Ishikawa (cell line): ENCODE measurements around the gene NT5M.

Experiments used
- CEBPB ChIP-seq: IDR thresholded peaks from 2 replicates; pipeline ENCODE4 v1.6.1; 2012
- CREB1 ChIP-seq: IDR thresholded peaks from 2 replicates; pipeline ENCODE4 v1.6.1; 2012; ENCODE audit warnings: low read depth
- EGR1 ChIP-seq: IDR thresholded peaks from 2 replicates; pipeline ENCODE4 v1.6.1; 2012
- EP300 ChIP-seq: IDR thresholded peaks from 2 replicates; pipeline ENCODE4 v1.6.1; 2012; ENCODE audit warnings: borderline replicate concordance
- FOXM1 ChIP-seq: IDR thresholded peaks from 2 replicates; pipeline ENCODE4 v1.6.1; 2012; ENCODE audit warnings: low read depth, borderline replicate concordance
- MAX ChIP-seq: IDR thresholded peaks from 2 replicates; pipeline ENCODE4 v1.6.1; 2012
- NFIC ChIP-seq: IDR thresholded peaks from 2 replicates; pipeline ENCODE4 v1.6.1; 2012
- RAD21 ChIP-seq: IDR thresholded peaks from 2 replicates; pipeline ENCODE4 v1.6.1; 2012; ENCODE audit warnings: low read depth
- TAF1 ChIP-seq: IDR thresholded peaks from 2 replicates; pipeline ENCODE4 v1.6.1; 2012; ENCODE audit warnings: low read depth, mild to moderate bottlenecking
- TCF12 ChIP-seq: IDR thresholded peaks from 2 replicates; pipeline ENCODE4 v1.6.1; 2012; ENCODE audit warnings: low read depth
- TEAD4 ChIP-seq: IDR thresholded peaks from 2 replicates; pipeline ENCODE4 v1.6.1; 2012
- USF1 ChIP-seq: IDR thresholded peaks from 2 replicates; pipeline ENCODE4 v1.6.1; 2012
- YY1 ChIP-seq: IDR thresholded peaks from 2 replicates; pipeline ENCODE4 v1.6.1; 2012; ENCODE audit warnings: low read depth
- ZBTB7A ChIP-seq: IDR thresholded peaks from 2 replicates; pipeline ENCODE4 v1.6.1; 2012; ENCODE audit warnings: low read depth
- TF ChIP-seq, protein P1 (sequence below): IDR thresholded peaks from 2 replicates; pipeline ENCODE4 v1.6.1; 2012; ENCODE audit warnings: low read depth, mild to moderate bottlenecking

The NT5M gene

DNA sequence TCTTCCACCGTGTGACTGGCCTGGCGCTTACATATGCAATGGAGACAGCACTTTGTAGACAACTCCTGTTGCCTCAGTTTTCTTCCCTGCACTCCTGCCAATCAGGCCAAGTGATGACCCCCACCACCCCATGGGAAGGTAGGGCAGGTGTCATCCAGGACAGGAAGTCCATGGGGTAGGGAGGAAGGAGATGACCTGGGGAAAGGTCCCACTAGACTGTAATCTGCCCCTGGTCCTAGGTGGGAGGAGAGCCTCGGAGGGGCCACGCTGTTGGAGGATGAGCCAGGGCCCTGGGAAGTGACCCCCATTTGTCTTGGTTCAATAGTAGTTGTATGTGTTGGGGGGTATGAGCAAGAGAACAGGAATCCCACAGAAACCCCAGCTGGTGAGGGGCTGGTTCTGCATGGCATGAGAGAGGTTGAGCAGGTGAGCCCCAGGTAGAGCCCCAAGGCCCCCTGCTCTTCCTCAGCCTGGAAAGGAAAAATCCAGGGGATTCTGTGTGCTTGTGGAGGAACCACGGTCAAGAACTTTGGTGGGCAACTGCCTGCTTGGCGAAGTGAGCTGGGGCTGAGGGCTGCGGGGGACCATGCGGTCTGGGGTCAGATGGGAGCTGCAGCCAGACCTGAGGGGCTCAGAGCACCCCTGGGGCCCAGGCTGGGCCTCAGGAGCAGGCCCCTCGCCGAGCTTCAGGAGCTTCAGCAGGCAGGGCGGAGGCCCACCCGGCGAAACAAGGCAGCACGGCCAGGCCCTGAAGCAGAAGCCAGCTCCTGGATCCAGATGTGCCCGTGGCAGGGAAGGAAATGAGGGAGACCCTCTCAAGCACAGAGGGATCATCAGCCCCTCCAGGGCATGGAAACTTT, 50.7 kb downstream of the NT5M start:
- no peak for TF ChIP-seq ZBTB7A
- TF ChIP-seq USF1 = no peak
- TF ChIP-seq, protein P1, sequence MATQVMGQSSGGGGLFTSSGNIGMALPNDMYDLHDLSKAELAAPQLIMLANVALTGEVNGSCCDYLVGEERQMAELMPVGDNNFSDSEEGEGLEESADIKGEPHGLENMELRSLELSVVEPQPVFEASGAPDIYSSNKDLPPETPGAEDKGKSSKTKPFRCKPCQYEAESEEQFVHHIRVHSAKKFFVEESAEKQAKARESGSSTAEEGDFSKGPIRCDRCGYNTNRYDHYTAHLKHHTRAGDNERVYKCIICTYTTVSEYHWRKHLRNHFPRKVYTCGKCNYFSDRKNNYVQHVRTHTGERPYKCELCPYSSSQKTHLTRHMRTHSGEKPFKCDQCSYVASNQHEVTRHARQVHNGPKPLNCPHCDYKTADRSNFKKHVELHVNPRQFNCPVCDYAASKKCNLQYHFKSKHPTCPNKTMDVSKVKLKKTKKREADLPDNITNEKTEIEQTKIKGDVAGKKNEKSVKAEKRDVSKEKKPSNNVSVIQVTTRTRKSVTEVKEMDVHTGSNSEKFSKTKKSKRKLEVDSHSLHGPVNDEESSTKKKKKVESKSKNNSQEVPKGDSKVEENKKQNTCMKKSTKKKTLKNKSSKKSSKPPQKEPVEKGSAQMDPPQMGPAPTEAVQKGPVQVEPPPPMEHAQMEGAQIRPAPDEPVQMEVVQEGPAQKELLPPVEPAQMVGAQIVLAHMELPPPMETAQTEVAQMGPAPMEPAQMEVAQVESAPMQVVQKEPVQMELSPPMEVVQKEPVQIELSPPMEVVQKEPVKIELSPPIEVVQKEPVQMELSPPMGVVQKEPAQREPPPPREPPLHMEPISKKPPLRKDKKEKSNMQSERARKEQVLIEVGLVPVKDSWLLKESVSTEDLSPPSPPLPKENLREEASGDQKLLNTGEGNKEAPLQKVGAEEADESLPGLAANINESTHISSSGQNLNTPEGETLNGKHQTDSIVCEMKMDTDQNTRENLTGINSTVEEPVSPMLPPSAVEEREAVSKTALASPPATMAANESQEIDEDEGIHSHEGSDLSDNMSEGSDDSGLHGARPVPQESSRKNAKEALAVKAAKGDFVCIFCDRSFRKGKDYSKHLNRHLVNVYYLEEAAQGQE = no peak
- TF ChIP-seq FOXM1 = no peak
- no peak for TF ChIP-seq TEAD4
- no peak for TF ChIP-seq EP300
- no peak for TF ChIP-seq RAD21
- no peak for TF ChIP-seq TAF1
- TF ChIP-seq NFIC = no peak
- TF ChIP-seq CEBPB = no peak
- no peak for TF ChIP-seq TCF12
- TF ChIP-seq YY1 = no peak
- TF ChIP-seq EGR1 = no peak
- TF ChIP-seq CREB1 = no peak
- no peak for TF ChIP-seq MAX

DNA sequence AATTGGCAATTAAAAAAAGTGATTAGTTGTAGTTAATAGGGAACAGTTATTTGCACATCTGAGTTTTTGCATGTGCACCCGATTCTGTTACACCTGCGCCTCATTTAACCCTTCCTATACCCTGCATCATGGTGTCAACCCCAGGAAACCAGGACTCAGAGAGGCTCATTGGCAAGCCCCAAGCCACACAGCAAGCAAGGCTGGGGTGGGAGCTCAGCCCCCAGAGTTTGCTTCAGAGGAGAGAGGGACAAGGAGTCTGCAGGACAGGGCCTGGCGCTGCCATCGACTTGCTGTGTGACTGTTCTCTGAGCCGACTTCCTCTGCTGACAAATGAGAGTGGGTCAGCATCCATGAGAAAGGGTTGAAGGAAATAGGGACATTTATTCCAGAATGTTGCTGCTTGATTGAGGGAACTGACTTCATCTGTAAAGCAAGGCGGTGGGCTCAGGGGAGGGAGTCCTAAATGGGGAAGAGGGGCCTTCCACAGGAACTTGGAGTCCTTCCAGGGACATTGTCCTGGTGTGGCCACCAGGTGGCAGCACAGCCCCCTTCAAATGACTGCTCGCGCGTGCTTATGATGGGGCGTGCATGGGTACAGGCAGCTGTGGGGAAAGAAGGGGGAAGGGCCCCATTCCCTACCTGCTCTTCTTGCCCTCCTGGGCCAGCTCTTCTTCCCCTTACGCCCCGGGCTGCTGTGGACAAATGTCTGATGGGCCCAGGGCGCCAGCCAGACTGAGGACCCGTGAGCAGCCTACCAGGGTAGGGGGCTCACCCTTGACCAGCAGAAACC, 51.6 kb downstream of the NT5M start:
- TF ChIP-seq TAF1 = no peak
- TF ChIP-seq MAX = peak; percentile 55
- TF ChIP-seq TEAD4 = no peak
- TF ChIP-seq NFIC = peak; percentile 91
- TF ChIP-seq TCF12 = no peak
- TF ChIP-seq ZBTB7A = peak; percentile 52; the same call in 1 of the 2 replicates
- no peak for TF ChIP-seq CREB1
- no peak for TF ChIP-seq CEBPB
- TF ChIP-seq YY1 = no peak
- TF ChIP-seq FOXM1 = no peak
- TF ChIP-seq RAD21 = peak; percentile 82

DNA sequence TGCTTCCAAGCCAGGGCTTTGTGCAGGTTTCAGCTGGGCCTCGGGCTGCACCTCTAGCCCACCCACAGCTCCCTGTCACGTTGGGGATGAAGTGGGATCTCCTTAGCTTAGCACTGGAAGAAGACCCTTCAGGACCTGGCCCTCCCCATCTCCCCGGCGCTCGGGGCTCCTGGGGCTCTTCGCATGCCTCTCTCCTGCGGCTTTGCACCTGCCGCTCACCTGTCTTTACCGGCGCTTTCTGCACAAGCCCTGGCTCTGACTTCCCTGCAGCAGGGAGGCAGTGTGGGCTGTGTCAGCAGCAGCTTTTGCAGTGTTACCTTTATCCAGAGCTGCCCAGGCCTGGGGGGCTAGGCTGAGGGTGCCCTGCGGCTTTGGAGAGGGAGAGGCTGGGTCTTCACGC, 52.3 kb downstream of the NT5M start:
- TF ChIP-seq YY1 = no peak
- TF ChIP-seq, protein P1 = no peak
- TF ChIP-seq ZBTB7A = no peak
- TF ChIP-seq USF1 = no peak
- no peak for TF ChIP-seq TCF12
- no peak for TF ChIP-seq TEAD4
- TF ChIP-seq FOXM1 = no peak

GRCh38 chr17:17356149-17356930, 53.2 kb downstream of the NT5M start:
- TF ChIP-seq MAX (no peak), EGR1 (no peak), RAD21 (peak; percentile 100)

- TF ChIP-seq, protein P1 = no peak
- TF ChIP-seq ZBTB7A = no peak
- TF ChIP-seq TCF12 = no peak
- no peak for TF ChIP-seq EGR1
- TF ChIP-seq CREB1 = no peak
- TF ChIP-seq RAD21 = no peak
- TF ChIP-seq YY1 = no peak
- TF ChIP-seq USF1 = no peak
- no peak for TF ChIP-seq TEAD4
- no peak for TF ChIP-seq NFIC
- TF ChIP-seq MAX = no peak
- no peak for TF ChIP-seq TAF1
- no peak for TF ChIP-seq CEBPB
- no peak for TF ChIP-seq EP300
- TF ChIP-seq FOXM1 = no peak
Observed at GRCh38 chr17:17356931-17357270, 53.7 kb downstream of the NT5M start.
